ENCODE results near the gene SYT15B. TPM values are rescaled to one million over a fixed set of nuclear protein-coding genes. Genes with fewer than 3 reads are reported as not detected.
A peak's percentile ranks its signal among the peaks of the same experiment; 100 is the strongest.
"Not testable (repeated sequence)": the region's sequence is repeated elsewhere in the genome, so short reads cannot be mapped to it uniquely, and the experiment has no call there.

The SYT15B gene
- total and polyA plus RNA-seq, 5 donors from 2014 or later, result 0.15 TPM; not detected in 4

GRCh38 chr10:47762674-47763553, 478 bp downstream of the SYT15B start:
- ATAC-seq (ENCODE audit: low read depth in 2 of 2); H3K4me3 Mint-ChIP-seq; DNase-seq; H3K9me3 Mint-ChIP-seq; H3K27ac Mint-ChIP-seq; H3K9me3 ChIP-seq (ENCODE audit: control insufficient read depth in 2 of 2, low read length in 2 of 2); H3K27me3 ChIP-seq (ENCODE audit: control insufficient read depth, insufficient read depth, low read length); H3K4me1 Mint-ChIP-seq; H3K4me1 ChIP-seq (ENCODE audit: control insufficient read depth, insufficient read depth, low read length, poor library complexity, severe bottlenecking); H3K36me3 ChIP-seq (ENCODE audit: control insufficient read depth, insufficient read depth, low read length); H3K27me3 Mint-ChIP-seq; H3K27ac ChIP-seq (ENCODE audit: insufficient read depth, low read length, poor library complexity, severe bottlenecking); H3K36me3 Mint-ChIP-seq; H3K4me3 ChIP-seq (ENCODE audit: low read depth, low read length): not testable (repeated sequence)

GRCh38 chr10:47758855-47759254, 4.5 kb downstream of the SYT15B start:
- not testable (repeated sequence) for H3K4me3 ChIP-seq (ENCODE audit: low read depth, low read length); H3K4me1 Mint-ChIP-seq; H3K9me3 ChIP-seq (ENCODE audit: control insufficient read depth in 2 of 2, low read length in 2 of 2); H3K4me1 ChIP-seq (ENCODE audit: control insufficient read depth, insufficient read depth, low read length, poor library complexity, severe bottlenecking); ATAC-seq (ENCODE audit: low read depth in 2 of 2); H3K27me3 Mint-ChIP-seq; H3K27me3 ChIP-seq (ENCODE audit: control insufficient read depth, insufficient read depth, low read length); H3K27ac Mint-ChIP-seq; H3K36me3 ChIP-seq (ENCODE audit: control insufficient read depth, insufficient read depth, low read length); H3K4me3 Mint-ChIP-seq; DNase-seq; H3K36me3 Mint-ChIP-seq; H3K27ac ChIP-seq (ENCODE audit: insufficient read depth, low read length, poor library complexity, severe bottlenecking); H3K9me3 Mint-ChIP-seq

- DNase-seq; H3K9me3 Mint-ChIP-seq; H3K27me3 Mint-ChIP-seq; H3K4me1 Mint-ChIP-seq; H3K4me3 ChIP-seq (ENCODE audit: low read depth, low read length); H3K4me3 Mint-ChIP-seq; H3K36me3 ChIP-seq (ENCODE audit: control insufficient read depth, insufficient read depth, low read length); H3K4me1 ChIP-seq (ENCODE audit: control insufficient read depth, insufficient read depth, low read length, poor library complexity, severe bottlenecking); ATAC-seq (ENCODE audit: low read depth in 2 of 2); H3K36me3 Mint-ChIP-seq; H3K9me3 ChIP-seq (ENCODE audit: control insufficient read depth in 2 of 2, low read length in 2 of 2); H3K27me3 ChIP-seq (ENCODE audit: control insufficient read depth, insufficient read depth, low read length); H3K27ac ChIP-seq (ENCODE audit: insufficient read depth, low read length, poor library complexity, severe bottlenecking); H3K27ac Mint-ChIP-seq: not testable (repeated sequence)
Observed at GRCh38 chr10:47756169-47756568, 7.2 kb downstream of the SYT15B start.

- DNase-seq; H3K4me1 ChIP-seq (ENCODE audit: control insufficient read depth, insufficient read depth, low read length, poor library complexity, severe bottlenecking); H3K27me3 ChIP-seq (ENCODE audit: control insufficient read depth, insufficient read depth, low read length); H3K36me3 ChIP-seq (ENCODE audit: control insufficient read depth, insufficient read depth, low read length); H3K4me1 Mint-ChIP-seq; H3K27ac ChIP-seq (ENCODE audit: insufficient read depth, low read length, poor library complexity, severe bottlenecking); H3K9me3 ChIP-seq (ENCODE audit: control insufficient read depth in 2 of 2, low read length in 2 of 2); H3K4me3 Mint-ChIP-seq; H3K27me3 Mint-ChIP-seq; ATAC-seq (ENCODE audit: low read depth in 2 of 2); H3K9me3 Mint-ChIP-seq; H3K4me3 ChIP-seq (ENCODE audit: low read depth, low read length); H3K27ac Mint-ChIP-seq; H3K36me3 Mint-ChIP-seq: not testable (repeated sequence)
Observed at GRCh38 chr10:47753871-47754270, 9.5 kb downstream of the SYT15B start.

- not testable (repeated sequence) for H3K4me1 ChIP-seq (ENCODE audit: control insufficient read depth, insufficient read depth, low read length, poor library complexity, severe bottlenecking); H3K4me1 Mint-ChIP-seq; H3K4me3 Mint-ChIP-seq; H3K4me3 ChIP-seq (ENCODE audit: low read depth, low read length); H3K9me3 Mint-ChIP-seq; H3K27me3 Mint-ChIP-seq; DNase-seq; H3K27ac ChIP-seq (ENCODE audit: insufficient read depth, low read length, poor library complexity, severe bottlenecking); H3K27me3 ChIP-seq (ENCODE audit: control insufficient read depth, insufficient read depth, low read length); H3K36me3 Mint-ChIP-seq; H3K36me3 ChIP-seq (ENCODE audit: control insufficient read depth, insufficient read depth, low read length); H3K27ac Mint-ChIP-seq; H3K9me3 ChIP-seq (ENCODE audit: control insufficient read depth in 2 of 2, low read length in 2 of 2)
- peak in 1 of 2 donors; percentile 19 for ATAC-seq (ENCODE audit: low read depth in 2 of 2)
Observed at GRCh38 chr10:47753176-47753575, 10.2 kb downstream of the SYT15B start.

GRCh38 chr10:47751821-47752220, 11.6 kb downstream of the SYT15B start:
- H3K27me3 Mint-ChIP-seq, DNase-seq, H3K9me3 Mint-ChIP-seq: not testable (repeated sequence)

GRCh38 chr10:47750360-47750759, 13.0 kb downstream of the SYT15B start:
- ATAC-seq (ENCODE audit: low read depth in 2 of 2); H3K4me1 ChIP-seq (ENCODE audit: control insufficient read depth, insufficient read depth, low read length, poor library complexity, severe bottlenecking); H3K9me3 Mint-ChIP-seq; H3K36me3 Mint-ChIP-seq; H3K4me3 Mint-ChIP-seq; H3K4me1 Mint-ChIP-seq; H3K27ac Mint-ChIP-seq; H3K9me3 ChIP-seq (ENCODE audit: control insufficient read depth in 2 of 2, low read length in 2 of 2); H3K27me3 ChIP-seq (ENCODE audit: control insufficient read depth, insufficient read depth, low read length); H3K27me3 Mint-ChIP-seq; H3K27ac ChIP-seq (ENCODE audit: insufficient read depth, low read length, poor library complexity, severe bottlenecking); H3K4me3 ChIP-seq (ENCODE audit: low read depth, low read length); DNase-seq; H3K36me3 ChIP-seq (ENCODE audit: control insufficient read depth, insufficient read depth, low read length): not testable (repeated sequence)

More at GRCh38 chr10:47751821-47752220, 11.6 kb downstream of the SYT15B start:
- H3K36me3 Mint-ChIP-seq; H3K27me3 ChIP-seq (ENCODE audit: control insufficient read depth, insufficient read depth, low read length); H3K4me3 Mint-ChIP-seq; H3K4me1 Mint-ChIP-seq; H3K27ac Mint-ChIP-seq; ATAC-seq (ENCODE audit: low read depth in 2 of 2); H3K9me3 ChIP-seq (ENCODE audit: control insufficient read depth in 2 of 2, low read length in 2 of 2); H3K27ac ChIP-seq (ENCODE audit: insufficient read depth, low read length, poor library complexity, severe bottlenecking); H3K36me3 ChIP-seq (ENCODE audit: control insufficient read depth, insufficient read depth, low read length); H3K4me1 ChIP-seq (ENCODE audit: control insufficient read depth, insufficient read depth, low read length, poor library complexity, severe bottlenecking); H3K4me3 ChIP-seq (ENCODE audit: low read depth, low read length): not testable (repeated sequence)

GRCh38 chr10:47746780-47747376, 16.5 kb downstream of the SYT15B start:
- not testable (repeated sequence) for H3K27me3 ChIP-seq (ENCODE audit: control insufficient read depth, insufficient read depth, low read length); H3K9me3 Mint-ChIP-seq; H3K27ac Mint-ChIP-seq

More at GRCh38 chr10:47746780-47747376, 16.5 kb downstream of the SYT15B start:
- not testable (repeated sequence) for H3K27me3 Mint-ChIP-seq; ATAC-seq (ENCODE audit: low read depth in 2 of 2); H3K36me3 ChIP-seq (ENCODE audit: control insufficient read depth, insufficient read depth, low read length); H3K4me3 ChIP-seq (ENCODE audit: low read depth, low read length); H3K4me3 Mint-ChIP-seq; H3K9me3 ChIP-seq (ENCODE audit: control insufficient read depth in 2 of 2, low read length in 2 of 2); H3K27ac ChIP-seq (ENCODE audit: insufficient read depth, low read length, poor library complexity, severe bottlenecking); H3K36me3 Mint-ChIP-seq; H3K4me1 Mint-ChIP-seq; H3K4me1 ChIP-seq (ENCODE audit: control insufficient read depth, insufficient read depth, low read length, poor library complexity, severe bottlenecking); DNase-seq

Measured in CD4-positive, CD25-positive, alpha-beta regulatory T cell (primary cell).